ENCODE data around the gene PPM1L.

DNA sequence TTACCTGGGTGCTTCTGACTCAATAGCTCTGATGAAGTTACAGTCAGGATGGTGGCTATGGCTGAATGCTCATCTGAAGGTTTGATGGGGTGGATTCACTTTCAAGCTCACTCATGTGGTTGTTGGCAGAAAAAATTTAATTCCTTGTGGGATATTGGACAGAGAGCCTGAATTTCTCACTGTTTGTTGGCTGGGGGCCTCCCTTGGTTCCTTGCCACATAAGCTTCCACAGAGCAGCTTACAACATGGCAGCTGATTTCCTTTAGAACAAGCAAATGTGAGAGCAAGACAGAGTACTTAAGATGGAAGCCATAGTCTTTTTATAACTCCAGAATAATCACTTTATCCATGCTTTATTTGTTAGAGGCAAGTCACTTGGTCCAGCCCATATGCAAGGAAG lies 150.6 kb downstream of the PPM1L start:
- TF ChIP-seq, protein P1, sequence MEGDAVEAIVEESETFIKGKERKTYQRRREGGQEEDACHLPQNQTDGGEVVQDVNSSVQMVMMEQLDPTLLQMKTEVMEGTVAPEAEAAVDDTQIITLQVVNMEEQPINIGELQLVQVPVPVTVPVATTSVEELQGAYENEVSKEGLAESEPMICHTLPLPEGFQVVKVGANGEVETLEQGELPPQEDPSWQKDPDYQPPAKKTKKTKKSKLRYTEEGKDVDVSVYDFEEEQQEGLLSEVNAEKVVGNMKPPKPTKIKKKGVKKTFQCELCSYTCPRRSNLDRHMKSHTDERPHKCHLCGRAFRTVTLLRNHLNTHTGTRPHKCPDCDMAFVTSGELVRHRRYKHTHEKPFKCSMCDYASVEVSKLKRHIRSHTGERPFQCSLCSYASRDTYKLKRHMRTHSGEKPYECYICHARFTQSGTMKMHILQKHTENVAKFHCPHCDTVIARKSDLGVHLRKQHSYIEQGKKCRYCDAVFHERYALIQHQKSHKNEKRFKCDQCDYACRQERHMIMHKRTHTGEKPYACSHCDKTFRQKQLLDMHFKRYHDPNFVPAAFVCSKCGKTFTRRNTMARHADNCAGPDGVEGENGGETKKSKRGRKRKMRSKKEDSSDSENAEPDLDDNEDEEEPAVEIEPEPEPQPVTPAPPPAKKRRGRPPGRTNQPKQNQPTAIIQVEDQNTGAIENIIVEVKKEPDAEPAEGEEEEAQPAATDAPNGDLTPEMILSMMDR (IDR thresholded peaks at IDR 0.05; ENCODE audit: low read length), result no peak
- TF ChIP-seq EZH2 (optimal IDR thresholded peaks at IDR 0.05; ENCODE audit: low read depth, low read length), result no peak
